ENCODE results near the gene AHR.
"Not testable (repeated sequence)": the region's sequence is repeated elsewhere in the genome, so short reads cannot be mapped to it uniquely, and the experiment has no call there.

AHR gene

GRCh38 chr7:17342756-17343155 lies 44.3 kb downstream of the AHR start:
- no peak for DNase-seq

GRCh38 chr7:17347401-17347800 lies 48.9 kb downstream of the AHR start:
- DNase-seq: no peak

GRCh38 chr7:17348932-17349331 lies 50.5 kb downstream of the AHR start:
- DNase-seq: not testable (repeated sequence)

DNA sequence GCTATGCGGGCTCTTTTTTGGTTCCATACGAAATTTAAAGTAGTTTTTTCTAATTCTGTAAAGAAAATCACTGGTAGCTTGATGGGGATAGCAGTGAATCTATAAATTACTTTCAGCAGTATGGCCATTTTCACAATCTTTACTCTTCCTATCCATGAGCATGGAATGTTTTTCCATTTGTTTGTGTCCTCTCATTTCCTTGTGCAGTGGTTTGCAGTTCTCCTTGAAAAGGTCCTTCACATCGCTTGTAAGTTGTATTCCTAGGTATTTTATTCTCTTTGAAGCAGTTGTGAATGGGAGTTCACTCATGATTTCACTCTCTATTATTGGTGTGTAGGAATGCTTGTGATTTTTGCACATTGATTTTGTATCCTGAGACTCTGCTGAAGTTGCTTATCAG lies 51.9 kb downstream of the AHR start:
- not testable (repeated sequence) for DNase-seq

GRCh38 chr7:17353650-17354419 lies 55.4 kb downstream of the AHR start:
- not testable (repeated sequence) for DNase-seq

GRCh38 chr7:17354473-17354872 lies 56.0 kb downstream of the AHR start:
- DNase-seq: no peak

- DNase-seq: no peak
Observed at GRCh38 chr7:17355050-17355449, 56.6 kb downstream of the AHR start.

DNA sequence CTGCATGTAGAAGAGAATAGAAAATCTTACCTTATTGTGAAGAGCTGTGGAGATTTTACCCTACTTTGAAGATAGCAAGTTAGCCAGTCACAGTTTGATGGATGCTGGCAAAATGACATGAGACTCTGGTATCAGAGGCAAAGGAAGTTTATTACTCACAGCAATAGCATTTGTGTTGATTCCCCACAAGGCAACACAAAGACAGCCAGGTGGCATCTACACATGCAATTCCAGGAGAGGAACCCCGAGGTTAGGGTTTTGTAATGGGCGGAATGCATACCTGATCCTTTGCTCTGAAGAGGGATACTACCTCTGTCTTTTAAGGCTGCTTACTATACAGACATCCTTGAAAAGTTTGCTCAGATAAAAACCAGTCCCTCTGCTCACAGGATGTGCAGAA lies 59.5 kb downstream of the AHR start:
- no peak for DNase-seq

- no peak for DNase-seq
Observed at GRCh38 chr7:17359610-17360009, 61.2 kb downstream of the AHR start.

GRCh38 chr7:17362439-17363105 lies 64.1 kb downstream of the AHR start:
- no peak for DNase-seq

- no peak for DNase-seq
Observed at GRCh38 chr7:17364671-17365070, 66.2 kb downstream of the AHR start.

GRCh38 chr7:17365775-17366174 lies 67.3 kb downstream of the AHR start:
- no peak for DNase-seq

- DNase-seq: no peak
Observed at GRCh38 chr7:17367502-17367901, 69.0 kb downstream of the AHR start.

GRCh38 chr7:17368856-17369524 lies 70.5 kb downstream of the AHR start:
- no peak for DNase-seq

GRCh38 chr7:17369691-17370426 lies 71.4 kb downstream of the AHR start:
- DNase-seq: no peak

DNA sequence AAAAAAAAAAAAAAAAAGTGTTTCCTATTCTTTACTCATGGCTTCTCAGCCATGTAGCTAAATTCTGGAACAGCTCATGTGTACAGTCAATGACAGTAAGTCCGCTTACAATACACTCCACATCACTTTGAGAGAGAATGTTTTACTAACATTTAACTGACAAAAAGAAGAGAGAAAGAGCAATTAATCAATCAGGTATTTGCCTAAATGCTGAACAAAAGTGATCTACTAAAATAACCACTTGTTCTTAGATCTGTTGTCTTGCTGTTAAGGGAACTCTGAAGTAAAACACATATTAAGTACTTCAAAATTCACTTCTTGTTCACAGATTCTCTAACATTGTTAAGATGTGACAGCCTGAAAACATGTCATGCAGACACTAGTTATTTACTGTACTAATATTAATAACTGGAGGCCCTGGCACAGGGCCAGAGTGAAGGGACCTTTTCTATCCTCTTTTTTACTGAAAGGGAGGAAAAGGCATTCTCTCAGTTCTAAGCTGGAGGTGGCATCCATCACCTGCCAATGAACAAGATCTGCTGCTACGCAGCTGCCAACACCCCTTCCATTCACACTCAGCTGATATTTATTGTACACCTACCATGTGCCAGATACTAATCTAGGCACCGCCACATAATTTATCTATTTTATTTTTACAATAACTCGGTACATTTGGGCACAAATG lies 72.6 kb downstream of the AHR start:
- DNase-seq: no peak

- DNase-seq: no peak
Observed at GRCh38 chr7:17371671-17372524, 73.4 kb downstream of the AHR start.

DNA sequence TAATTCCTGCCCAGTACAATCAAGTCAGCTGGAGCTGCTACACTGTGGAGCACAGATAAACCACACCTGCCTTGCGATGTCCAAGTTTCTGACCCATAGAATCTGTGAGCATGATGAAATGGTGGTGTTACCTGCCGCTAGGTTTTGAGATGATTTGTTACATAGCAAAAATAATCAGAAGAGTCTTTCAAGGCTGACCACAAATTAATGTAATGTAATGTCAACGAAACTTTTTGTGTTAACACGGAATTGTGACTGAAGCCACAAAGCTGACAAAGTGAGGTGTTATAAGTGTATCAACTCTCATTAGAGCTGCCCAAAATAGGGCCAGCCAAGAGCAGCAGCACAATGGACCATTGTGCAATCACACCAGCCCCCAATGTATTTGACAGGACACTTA lies 75.7 kb downstream of the AHR start:
- DNase-seq: no peak

GRCh38 chr7:17374654-17375053 lies 76.2 kb downstream of the AHR start:
- no peak for DNase-seq

- no peak for DNase-seq
Observed at GRCh38 chr7:17376595-17376994, 78.1 kb downstream of the AHR start.

DNA sequence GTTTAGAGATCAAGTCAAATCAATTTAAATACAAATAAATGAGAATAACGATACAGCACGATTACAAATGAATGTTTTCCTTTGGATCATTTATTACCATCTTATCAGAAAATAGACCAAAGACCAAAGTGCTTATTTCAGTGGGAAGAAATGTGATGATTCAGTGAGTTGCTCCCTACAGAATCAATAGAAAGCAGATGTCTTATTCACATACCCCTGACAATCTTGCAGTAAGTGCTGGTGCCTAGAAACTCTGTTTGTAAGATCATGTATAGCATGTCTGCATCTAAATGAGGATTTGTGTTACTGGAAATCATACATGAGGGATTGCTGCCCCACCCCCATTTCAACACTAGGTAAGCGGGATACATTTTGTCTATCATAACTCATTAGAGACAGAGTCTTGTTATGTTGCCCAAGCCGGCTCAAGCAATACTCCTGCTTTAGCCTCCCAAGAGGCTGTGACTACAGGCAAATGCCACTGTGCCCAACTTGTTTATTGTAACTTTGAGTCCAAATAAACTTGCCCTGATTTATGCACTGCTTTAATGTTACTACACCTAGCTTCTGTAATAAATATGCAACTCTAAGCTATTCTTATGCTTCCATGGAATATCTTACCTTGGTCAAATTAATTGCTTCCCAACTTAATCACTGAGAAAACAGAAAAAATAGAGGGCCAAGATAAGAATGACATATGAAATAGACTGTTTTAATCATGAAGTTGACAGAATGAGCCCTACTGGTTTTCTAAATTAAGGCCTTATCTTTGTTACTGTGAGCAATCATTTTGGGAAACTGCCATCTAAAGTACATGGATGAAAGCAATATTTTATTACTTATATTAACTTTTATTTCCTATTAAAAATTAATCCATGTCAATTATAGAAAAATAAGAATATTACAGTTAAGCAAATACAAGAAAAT lies 82.5 kb downstream of the AHR start:
- DNase-seq: no peak

Measured in DMS79 (cell line).